NCI-H2196 treated with DMSO at 0.1 percent for 48 hours (cell line): ENCODE results near the gene TPM1.
A peak's percentile ranks its signal among the peaks of the same experiment; 100 is the strongest.

Experiments
- DNase-seq: peaks from one replicate; lab custom pipeline; 2025; ENCODE audit not compliant: unreplicated experiment; lab: John Stamatoyannopoulos, UW

TPM1 gene

GRCh38 chr15:63040954-63041353, 1.6 kb upstream of the TPM1 start:
- no peak for DNase-seq

GRCh38 chr15:63041402-63041973, 1.1 kb upstream of the TPM1 start:
- DNase-seq, result no peak

- no peak for DNase-seq
These were observed 359 bp downstream of the TPM1 start for GRCh38 chr15:63042877-63043334.

- DNase-seq, result no peak
These were observed 959 bp downstream of the TPM1 start for GRCh38 chr15:63043335-63044076.

GRCh38 chr15:63044077-63044644, 1.6 kb downstream of the TPM1 start:
- no peak for DNase-seq

GRCh38 chr15:63044645-63045464, 2.3 kb downstream of the TPM1 start:
- DNase-seq, result no peak

- no peak for DNase-seq
These were observed 2.9 kb downstream of the TPM1 start for GRCh38 chr15:63045465-63045840.

- DNase-seq, result no peak
These were observed 3.3 kb downstream of the TPM1 start for GRCh38 chr15:63045879-63046278.

GRCh38 chr15:63046917-63047760, 4.6 kb downstream of the TPM1 start:
- no peak for DNase-seq

- no peak for DNase-seq
These were observed 5.2 kb downstream of the TPM1 start for GRCh38 chr15:63047792-63048114.

- DNase-seq, result peak; percentile 69
These were observed 5.7 kb downstream of the TPM1 start for GRCh38 chr15:63048115-63048775.

GRCh38 chr15:63048776-63049665, 6.5 kb downstream of the TPM1 start:
- no peak for DNase-seq

- DNase-seq, result no peak
These were observed 7.3 kb downstream of the TPM1 start for GRCh38 chr15:63049783-63050371.

GRCh38 chr15:63050731-63051155, 8.2 kb downstream of the TPM1 start:
- DNase-seq, result peak; percentile 29

- DNase-seq, result no peak
These were observed 8.9 kb downstream of the TPM1 start for GRCh38 chr15:63051156-63052066.

- DNase-seq, result no peak
These were observed 9.7 kb downstream of the TPM1 start for GRCh38 chr15:63052077-63052841.
